RWPE1 (cell line): ENCODE measurements around the gene LENEP.
A peak's percentile ranks its signal among the peaks of the same experiment; 100 is the strongest.

ENCODE experiments used
- CTCF ChIA-PET: fragments of 350-600 bp; sonication (Branson Sonifier 250); formaldehyde crosslinking; extraction: SDS; loops from one replicate; lab custom pipeline; 2021; lab: Yijun Ruan, JAX
- POLR2A ChIA-PET: fragments of 400-600 bp; formaldehyde crosslinking; extraction: SDS; loops from one replicate; lab custom pipeline; 2020; ENCODE audit warnings: antibody characterized with exemption; ENCODE audit not compliant: low non-redundant PET; lab: Yijun Ruan, JAX
- DNase-seq: peaks from one replicate; pipeline ENCODE4 v3.0.0; 2012; ENCODE audit warnings: low spot score
- H3K27ac ChIP-seq: fragments of 450-650 bp; 2 replicates; pipeline ENCODE4 v1.5.1; 2017
- CTCF ChIP-seq: fragments of 450-650 bp; conservative IDR thresholded peaks from 2 replicates; pipeline ENCODE4 v1.5.1; 2017; ENCODE audit warnings: low read depth, mild to moderate bottlenecking

The LENEP gene

GRCh38 chr1:155011437-155012025, 18.1 kb downstream of the LENEP start:
- CTCF ChIA-PET: no interaction called here
- no peak for TF ChIP-seq CTCF
- H3K27ac ChIP-seq: peak overlapping the region; percentile 100
- DNase-seq: no peak
- POLR2A ChIA-PET: no interaction called here

- ChIA-PET CTCF (interaction anchor here (1.3 kb wide), 1 partner anchor 9 kb away, joined by 3 read pairs; no protein-coding TSS in a partner anchor), POLR2A (no interaction called here)
- peak; percentile 76 for DNase-seq
- peak overlapping the region; percentile 100 for H3K27ac ChIP-seq
- TF ChIP-seq CTCF: no peak
Observed at GRCh38 chr1:155012026-155012546, 18.7 kb downstream of the LENEP start.

GRCh38 chr1:155012776-155013602, 19.6 kb downstream of the LENEP start:
- H3K27ac ChIP-seq: peak overlapping the region; percentile 100
- ChIA-PET CTCF (interaction anchor here (1.2 to 1.3 kb wide), 2 partner anchors 9 to 40 kb away, joined by 3 read pairs; no protein-coding TSS in a partner anchor), POLR2A (no interaction called here)
- DNase-seq: no peak
- TF ChIP-seq CTCF: no peak

GRCh38 chr1:155013632-155014031, 20.2 kb downstream of the LENEP start:
- CTCF ChIA-PET: interaction anchor here (0.7 to 1.2 kb wide), 2 partner anchors 20 to 39 kb away, joined by 3 read pairs; no protein-coding TSS in a partner anchor

GRCh38 chr1:155014709-155015508, 21.5 kb downstream of the LENEP start:
- ChIA-PET CTCF (interaction anchor here (1.0 to 1.5 kb wide), 2 partner anchors 15 to 19 kb away, joined by 3 read pairs; no protein-coding TSS in a partner anchor), POLR2A (no interaction called here)
- TF ChIP-seq CTCF: no peak
- no peak for DNase-seq
- peak overlapping the region; percentile 100 for H3K27ac ChIP-seq

More at GRCh38 chr1:155013632-155014031, 20.2 kb downstream of the LENEP start:
- H3K27ac ChIP-seq: peak overlapping the region; percentile 100
- POLR2A ChIA-PET: no interaction called here
- DNase-seq: no peak
- TF ChIP-seq CTCF: no peak
